Hematopoietic multipotent progenitor cell treated with erythropoietin and hydrocortisone succinate and interleukin-3 and kit ligand, for 8 days (in vitro differentiated cells): ENCODE data around the gene BCKDK.
"Not testable (repeated sequence)": the region's sequence is repeated elsewhere in the genome, so short reads cannot be mapped to it uniquely, and the experiment has no call there.

Experiments
- DNase-seq: peaks from one replicate; pipeline ENCODE4 v3.0.0-alpha.2; 2015

The BCKDK gene

GRCh38 chr16:31129568-31130335 is 21.6 kb downstream of the BCKDK start:
- peak; percentile 16 for DNase-seq

DNA sequence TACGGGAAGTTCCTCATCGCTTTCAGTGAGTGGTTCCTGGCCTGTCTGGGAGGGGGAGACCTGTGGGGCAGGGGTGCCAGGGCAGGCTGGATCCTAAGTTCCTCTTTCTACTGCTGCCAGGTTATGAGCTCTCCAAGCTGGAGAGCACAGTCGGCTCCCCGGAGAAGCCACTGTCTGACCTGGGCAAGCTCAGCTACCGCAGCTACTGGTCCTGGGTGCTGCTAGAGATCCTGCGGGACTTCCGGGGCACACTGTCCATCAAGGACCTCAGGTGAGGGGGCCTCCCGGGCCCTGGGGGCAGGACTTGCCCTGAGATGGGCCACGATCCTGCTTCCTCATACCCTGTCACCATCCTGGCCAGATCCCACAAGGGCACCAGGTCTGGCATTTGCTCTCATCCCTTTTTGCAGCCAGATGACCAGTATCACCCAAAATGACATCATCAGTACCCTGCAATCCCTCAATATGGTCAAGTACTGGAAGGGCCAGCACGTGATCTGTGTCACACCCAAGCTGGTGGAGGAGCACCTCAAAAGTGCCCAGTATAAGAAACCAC is 22.2 kb downstream of the BCKDK start:
- no peak for DNase-seq

DNA sequence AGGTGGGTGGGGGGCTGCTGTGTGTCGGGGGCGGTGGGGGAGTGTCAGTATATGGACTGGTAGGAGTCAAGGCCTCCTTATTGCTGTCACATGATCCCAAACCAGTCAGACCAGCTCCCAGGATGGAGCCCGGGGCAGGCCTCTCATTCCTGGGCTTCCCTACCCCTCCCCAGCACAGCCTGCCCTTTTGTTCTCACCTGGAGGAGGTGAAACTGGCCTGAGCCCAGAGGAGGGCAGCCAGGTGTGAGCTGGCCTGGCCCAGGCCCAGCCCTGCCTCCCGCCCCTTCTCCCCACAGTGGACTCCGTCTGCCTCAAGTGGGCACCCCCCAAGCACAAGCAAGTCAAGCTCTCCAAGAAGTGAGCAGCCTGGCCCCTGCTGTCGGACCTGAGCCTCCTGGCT is 22.7 kb downstream of the BCKDK start:
- no peak for DNase-seq

DNA sequence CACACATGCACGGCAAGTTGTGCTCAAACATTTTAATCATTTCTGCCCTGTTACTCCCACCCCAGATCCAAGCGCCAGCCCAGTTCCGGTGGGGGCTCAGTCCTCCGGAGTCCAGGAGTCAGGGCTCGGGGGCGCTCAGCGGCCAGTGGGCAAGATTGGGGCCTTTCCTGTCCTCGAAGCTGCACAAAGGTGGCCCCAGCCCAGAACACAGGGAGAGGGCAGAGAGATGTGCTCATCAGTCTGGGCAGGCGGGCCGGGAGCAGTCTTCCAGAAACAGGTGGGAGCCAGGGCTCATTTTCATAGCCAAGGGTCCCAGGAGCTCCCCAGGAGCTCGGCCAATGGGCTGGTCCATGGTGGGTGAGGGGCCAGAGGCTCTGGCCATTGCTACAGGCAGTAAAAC is 23.2 kb downstream of the BCKDK start:
- no peak for DNase-seq

- no peak for DNase-seq
Observed at GRCh38 chr16:31131841-31132271, 23.7 kb downstream of the BCKDK start.

GRCh38 chr16:31132303-31132979 is 24.3 kb downstream of the BCKDK start:
- no peak for DNase-seq

DNA sequence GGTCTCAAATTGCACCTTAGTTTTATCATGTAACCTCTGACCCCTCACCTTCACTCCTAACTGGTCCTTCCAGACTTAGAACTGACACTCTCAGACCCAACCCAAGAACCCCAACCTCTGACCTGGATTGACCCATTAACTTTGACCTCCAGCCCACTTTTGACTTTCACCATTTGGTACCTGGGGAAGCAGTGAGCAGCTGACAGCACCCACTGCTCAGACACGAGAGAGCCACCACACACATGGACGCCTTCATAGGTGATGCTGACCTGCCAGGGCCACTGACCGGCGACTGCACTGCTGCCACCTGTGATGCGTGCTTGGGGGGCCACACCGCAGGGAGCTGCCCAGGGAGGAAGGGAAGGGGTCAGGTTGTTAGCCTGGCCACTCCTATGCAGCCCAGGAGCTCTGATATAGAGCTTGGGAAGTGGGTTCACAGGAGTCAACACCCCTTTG is 24.9 kb downstream of the BCKDK start:
- no peak for DNase-seq

GRCh38 chr16:31134091-31134571 is 25.9 kb downstream of the BCKDK start:
- peak; percentile 30 for DNase-seq

DNA sequence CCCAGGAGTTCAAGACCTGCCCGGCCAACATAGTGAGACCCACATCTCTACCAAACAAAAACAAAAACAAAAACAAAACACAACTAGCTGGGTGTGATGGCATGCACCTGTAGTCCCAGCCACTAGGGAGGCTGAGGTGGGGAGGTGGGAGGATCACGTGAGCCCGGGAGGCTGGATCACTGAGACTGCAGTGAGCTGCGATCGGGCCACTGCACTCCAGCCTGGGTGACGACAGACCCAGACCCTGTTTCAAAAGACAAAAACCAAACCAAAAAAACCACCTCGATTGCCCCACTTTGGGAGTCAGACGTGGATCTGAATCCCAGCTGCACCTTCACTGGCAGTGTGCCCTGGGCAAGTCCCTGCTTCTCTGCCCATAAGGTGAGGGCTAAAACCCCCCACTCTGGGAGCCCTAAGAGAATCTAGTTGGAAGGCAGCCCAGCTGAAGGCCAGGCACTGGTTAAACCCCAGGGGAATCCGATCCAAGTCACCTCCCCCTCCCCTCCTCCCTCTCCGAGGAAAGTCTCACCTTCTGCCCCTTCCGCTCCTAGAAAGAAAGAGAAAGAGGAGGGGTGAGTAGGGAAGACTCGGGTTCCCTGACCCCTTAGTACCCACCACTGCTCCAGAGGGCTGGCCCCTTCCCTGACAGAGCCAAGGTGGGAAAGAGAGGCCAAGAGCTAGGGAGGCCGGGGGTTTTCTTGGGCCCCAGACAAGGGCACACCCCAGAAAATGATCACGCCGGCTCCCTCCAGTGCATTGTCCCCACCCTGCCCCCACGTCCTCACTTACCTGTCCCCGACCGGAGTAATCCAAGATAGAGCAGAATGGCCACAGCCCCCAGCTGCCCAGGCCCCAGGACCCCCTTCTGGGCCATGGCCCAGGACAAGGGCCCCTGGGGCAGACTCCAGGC is 26.7 kb downstream of the BCKDK start:
- DNase-seq: no peak

GRCh38 chr16:31135535-31136286 is 27.5 kb downstream of the BCKDK start, which contains the start of gene PRSS8:
Gene PRSS8, minus strand, starts transcription at chr16:31135727. Its CDS starts 229 bp downstream, at chr16:31135498.
- DNase-seq: peak; percentile 57

GRCh38 chr16:31136287-31136662 is 28.1 kb downstream of the BCKDK start:
- DNase-seq: no peak

DNA sequence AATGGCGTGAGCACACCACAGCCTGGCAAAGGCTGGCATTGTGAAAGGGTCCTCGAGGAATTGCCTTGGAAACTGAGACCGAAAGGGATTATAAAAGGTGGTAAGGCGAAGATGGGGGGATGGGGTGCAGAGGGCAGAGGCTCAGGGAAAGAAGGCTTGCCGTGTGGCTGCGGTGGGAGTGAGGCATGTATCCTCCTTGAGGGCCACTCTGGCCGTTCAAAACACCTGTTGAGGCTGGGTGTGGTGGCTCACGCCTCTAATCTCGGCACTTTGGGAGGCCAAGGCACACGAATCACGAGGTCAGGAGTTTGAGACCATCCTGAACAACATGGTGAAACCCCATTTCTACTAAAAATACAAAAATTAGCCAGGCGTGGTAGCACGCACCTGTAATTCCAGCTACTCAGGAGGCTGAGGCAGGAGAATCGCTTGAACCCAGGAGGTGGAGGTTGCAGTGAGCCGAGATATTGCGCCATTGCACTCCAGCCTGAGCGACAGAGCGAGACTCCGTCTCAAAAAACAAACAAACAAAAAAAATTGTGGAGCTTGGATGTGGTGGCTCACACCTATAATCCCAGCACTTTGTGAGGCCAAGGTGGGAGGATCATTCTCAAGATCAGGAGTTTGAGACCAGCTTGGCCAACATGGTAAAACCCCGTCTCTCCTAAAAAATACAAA is 28.8 kb downstream of the BCKDK start:
- DNase-seq: not testable (repeated sequence)

- DNase-seq: no peak
Observed at GRCh38 chr16:31138621-31139578, 30.7 kb downstream of the BCKDK start.

- DNase-seq: not testable (repeated sequence)
Observed at GRCh38 chr16:31141071-31141469, 32.9 kb downstream of the BCKDK start.

GRCh38 chr16:31141489-31142108 is 33.4 kb downstream of the BCKDK start:
- no peak for DNase-seq

DNA sequence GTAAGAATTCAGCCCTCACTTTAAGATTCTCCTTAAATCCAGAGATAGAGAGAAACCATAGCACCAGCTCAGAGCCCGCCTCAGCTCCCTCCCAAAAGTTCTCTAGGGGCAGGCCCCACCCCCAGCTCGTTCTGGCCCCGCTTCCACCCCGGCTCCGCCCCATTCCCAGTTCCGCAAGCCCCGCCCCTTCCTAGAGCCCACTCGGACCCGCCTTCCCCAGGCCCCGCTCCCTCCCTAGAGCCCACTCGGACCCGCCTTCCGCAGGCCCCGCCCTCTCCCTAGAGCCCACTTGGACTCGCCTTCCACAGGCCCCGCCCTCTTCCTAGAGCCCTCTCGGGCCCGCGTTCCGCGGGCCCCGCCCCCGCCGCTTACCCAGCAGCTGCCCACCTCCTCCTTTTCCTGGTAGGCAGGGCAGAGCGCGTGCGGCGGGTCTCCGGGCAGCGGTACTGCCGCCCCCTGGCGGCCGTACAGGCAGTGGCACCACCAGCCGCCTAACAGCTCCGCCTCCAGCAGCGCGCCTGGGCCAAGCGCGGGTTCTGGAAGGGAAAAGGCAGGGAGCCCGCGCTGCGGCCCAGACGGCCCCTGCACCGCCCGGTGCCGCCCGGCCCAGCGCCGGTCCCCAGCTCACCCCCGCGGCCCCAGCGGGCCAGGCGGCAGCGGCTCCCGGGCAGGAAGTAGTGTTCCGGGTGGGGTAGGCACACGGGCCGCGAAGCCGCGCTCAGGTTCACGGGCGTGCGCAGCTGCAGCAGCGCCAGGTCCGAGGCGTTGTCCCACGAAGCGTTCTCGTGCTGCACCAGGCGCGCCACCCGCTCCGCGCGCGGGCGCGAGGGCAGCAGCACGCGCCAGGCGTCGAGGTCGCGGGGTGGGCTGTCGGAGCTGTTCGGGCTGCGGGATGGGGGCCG is 34.2 kb downstream of the BCKDK start:
- peak; percentile 98 for DNase-seq

- DNase-seq: no peak
Observed at GRCh38 chr16:31143011-31143693, 35.0 kb downstream of the BCKDK start.

- no peak for DNase-seq
Observed at GRCh38 chr16:31143694-31144148, 35.5 kb downstream of the BCKDK start.
